Stimulated activated CD8-positive, alpha-beta memory T cell treated with anti-CD3 and anti-CD28 coated beads, Interleukin-4, amount 100 ng/mL, for 24 hours (primary cell): ENCODE results near the gene NAALADL2.
"Not testable (repeated sequence)": the region's sequence is repeated elsewhere in the genome, so short reads cannot be mapped to it uniquely, and the experiment has no call there.

Source experiments
- DNase-seq: peaks from one replicate; pipeline ENCODE4 v3.0.0-alpha.2; 2020; ENCODE audit warnings: low read depth

The NAALADL2 gene

GRCh38 chr3:175131866-175132265 is 272.7 kb downstream of the NAALADL2 start:
- DNase-seq, result not testable (repeated sequence)

- not testable (repeated sequence) for DNase-seq
These were observed 273.6 kb downstream of the NAALADL2 start for GRCh38 chr3:175132706-175133105.

GRCh38 chr3:175144368-175144767 is 285.2 kb downstream of the NAALADL2 start:
- no peak for DNase-seq

GRCh38 chr3:175146258-175146657 is 287.1 kb downstream of the NAALADL2 start:
- no peak for DNase-seq

- DNase-seq, result no peak
These were observed 290.5 kb downstream of the NAALADL2 start for GRCh38 chr3:175149675-175150074.

- DNase-seq, result no peak
These were observed 291.8 kb downstream of the NAALADL2 start for GRCh38 chr3:175150812-175151401.

- DNase-seq, result no peak
These were observed 294.5 kb downstream of the NAALADL2 start for GRCh38 chr3:175153595-175153994.

- DNase-seq, result no peak
These were observed 296.0 kb downstream of the NAALADL2 start for GRCh38 chr3:175155172-175155571.

GRCh38 chr3:175159202-175159601 is 300.1 kb downstream of the NAALADL2 start:
- DNase-seq, result no peak

- no peak for DNase-seq
These were observed 302.2 kb downstream of the NAALADL2 start for GRCh38 chr3:175161291-175161690.

GRCh38 chr3:175163686-175164085 is 304.6 kb downstream of the NAALADL2 start:
- DNase-seq, result no peak

GRCh38 chr3:175173117-175173516 is 314.0 kb downstream of the NAALADL2 start:
- not testable (repeated sequence) for DNase-seq

- DNase-seq, result no peak
These were observed 317.4 kb downstream of the NAALADL2 start for GRCh38 chr3:175176556-175176955.

GRCh38 chr3:175179055-175179454 is 319.9 kb downstream of the NAALADL2 start:
- no peak for DNase-seq

GRCh38 chr3:175184392-175184791 is 325.3 kb downstream of the NAALADL2 start:
- no peak for DNase-seq

GRCh38 chr3:175185903-175186302 is 326.8 kb downstream of the NAALADL2 start:
- DNase-seq, result no peak

GRCh38 chr3:175186511-175186910 is 327.4 kb downstream of the NAALADL2 start:
- no peak for DNase-seq

GRCh38 chr3:175187586-175187985 is 328.5 kb downstream of the NAALADL2 start:
- no peak for DNase-seq

- DNase-seq, result no peak
These were observed 333.4 kb downstream of the NAALADL2 start for GRCh38 chr3:175192536-175192935.

- DNase-seq, result no peak
These were observed 334.8 kb downstream of the NAALADL2 start for GRCh38 chr3:175193815-175194518.

- DNase-seq, result no peak
These were observed 340.1 kb downstream of the NAALADL2 start for GRCh38 chr3:175198991-175199783.

GRCh38 chr3:175199961-175200360 is 340.8 kb downstream of the NAALADL2 start:
- no peak for DNase-seq
